T-helper 2 cell treated with Interferon-gamma antibody and Interleukin-4, amounts not matched to agents 5 μg/mL and 100 μg/mL, for 36 hours (primary cell): ENCODE data around the gene HBG1.

ENCODE experiments used
- DNase-seq: peaks from one replicate; pipeline ENCODE4 v3.0.0; 2021; ENCODE audit warnings: low spot score
- H3K27ac Mint-ChIP-seq: one replicate; pipeline ENCODE4 v1.8.0; 2021; ENCODE audit warnings: mild to moderate bottlenecking, mixed read lengths
- H3K27me3 Mint-ChIP-seq: one replicate; pipeline ENCODE4 v1.8.0; 2021; ENCODE audit warnings: low read depth, mixed read lengths
- H3K36me3 Mint-ChIP-seq: one replicate; pipeline ENCODE4 v1.8.0; 2021; ENCODE audit warnings: low read depth, mixed read lengths
- H3K4me1 Mint-ChIP-seq: one replicate; pipeline ENCODE4 v1.8.0; 2021; ENCODE audit warnings: low read depth, mixed read lengths
- H3K4me3 Mint-ChIP-seq: one replicate; pipeline ENCODE4 v1.8.0; 2022; ENCODE audit warnings: mild to moderate bottlenecking, moderate library complexity, mixed read lengths
- H3K9me3 Mint-ChIP-seq: one replicate; pipeline ENCODE4 v1.8.0; 2021; ENCODE audit warnings: mixed read lengths

HBG1 gene

DNA sequence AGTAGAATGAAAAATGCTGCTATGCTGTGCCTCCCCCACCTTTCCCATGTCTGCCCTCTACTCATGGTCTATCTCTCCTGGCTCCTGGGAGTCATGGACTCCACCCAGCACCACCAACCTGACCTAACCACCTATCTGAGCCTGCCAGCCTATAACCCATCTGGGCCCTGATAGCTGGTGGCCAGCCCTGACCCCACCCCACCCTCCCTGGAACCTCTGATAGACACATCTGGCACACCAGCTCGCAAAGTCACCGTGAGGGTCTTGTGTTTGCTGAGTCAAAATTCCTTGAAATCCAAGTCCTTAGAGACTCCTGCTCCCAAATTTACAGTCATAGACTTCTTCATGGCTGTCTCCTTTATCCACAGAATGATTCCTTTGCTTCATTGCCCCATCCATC lies 35.0 kb upstream of the HBG1 start:
- Mint-ChIP-seq H3K27me3 (no peaks in the 10 kb centered on the region), H3K4me1 (peaks cover 4% of the 10 kb centered on the region), H3K9me3 (no peaks in the 10 kb centered on the region), H3K36me3 (no peaks in the 10 kb centered on the region), H3K4me3 (no peak overlapping the region), H3K27ac (no peak overlapping the region)
- no peak for DNase-seq

DNA sequence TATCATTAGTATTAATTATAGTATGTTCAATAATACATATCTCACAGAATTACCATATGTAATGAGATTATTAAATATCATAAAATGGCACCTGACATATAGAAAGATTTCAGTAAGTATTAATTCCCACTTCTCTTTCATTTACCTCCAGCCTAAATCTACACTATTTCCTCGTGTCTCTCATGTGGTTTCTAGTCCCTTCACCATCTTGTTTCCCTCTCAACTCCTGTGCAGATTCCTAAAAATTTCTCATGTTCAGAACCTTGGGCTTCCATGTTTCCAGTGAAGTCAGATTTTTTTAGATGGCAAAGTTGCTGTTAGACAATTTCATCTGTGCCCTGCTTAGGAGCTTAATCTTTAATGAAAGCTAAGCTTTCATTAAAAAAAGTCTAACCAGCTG lies 34.2 kb upstream of the HBG1 start:
- Mint-ChIP-seq H3K27ac (no peak overlapping the region), H3K4me3 (no peak overlapping the region), H3K36me3 (no peaks in the 10 kb centered on the region), H3K4me1 (peaks cover 4% of the 10 kb centered on the region), H3K9me3 (no peaks in the 10 kb centered on the region), H3K27me3 (no peaks in the 10 kb centered on the region)
- no peak for DNase-seq

GRCh38 chr11:5283086-5283485 lies 33.4 kb upstream of the HBG1 start:
- Mint-ChIP-seq H3K9me3 (no peaks in the 10 kb centered on the region), H3K4me3 (no peak overlapping the region), H3K4me1 (peaks cover 4% of the 10 kb centered on the region), H3K27me3 (no peaks in the 10 kb centered on the region), H3K36me3 (no peaks in the 10 kb centered on the region), H3K27ac (no peak overlapping the region)
- DNase-seq = no peak

- Mint-ChIP-seq H3K9me3 (no peaks in the 10 kb centered on the region), H3K27ac (no peak overlapping the region), H3K4me3 (no peak overlapping the region), H3K4me1 (peaks cover 4% of the 10 kb centered on the region), H3K27me3 (no peaks in the 10 kb centered on the region), H3K36me3 (no peaks in the 10 kb centered on the region)
- DNase-seq = no peak
Observed at GRCh38 chr11:5282628-5283027, 33.0 kb upstream of the HBG1 start.

DNA sequence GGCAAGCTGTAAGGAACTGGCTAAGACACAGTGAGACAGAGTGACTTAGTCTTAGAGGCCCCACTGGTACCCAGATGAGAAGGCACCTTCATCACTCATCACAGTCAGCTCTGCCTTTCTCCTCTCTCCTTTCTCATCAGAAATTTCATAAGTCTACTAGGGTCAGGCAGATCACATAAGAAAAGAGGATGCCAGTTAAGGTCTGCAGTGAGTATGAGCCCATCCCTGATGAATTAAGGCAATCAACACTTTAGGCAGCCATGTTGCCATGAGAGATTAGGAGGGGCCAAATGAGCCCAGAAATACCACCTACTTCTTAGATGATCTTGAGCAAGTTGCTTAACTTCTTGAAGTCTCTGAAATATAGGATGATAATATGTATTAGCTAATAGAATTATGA lies 31.9 kb upstream of the HBG1 start:
- H3K27me3 Mint-ChIP-seq = no peaks in the 10 kb centered on the region
- H3K36me3 Mint-ChIP-seq = no peaks in the 10 kb centered on the region
- H3K9me3 Mint-ChIP-seq = no peaks in the 10 kb centered on the region
- no peak for DNase-seq
- no peak overlapping the region for H3K27ac Mint-ChIP-seq
- peaks cover 4% of the 10 kb centered on the region for H3K4me1 Mint-ChIP-seq
- no peak overlapping the region for H3K4me3 Mint-ChIP-seq

DNA sequence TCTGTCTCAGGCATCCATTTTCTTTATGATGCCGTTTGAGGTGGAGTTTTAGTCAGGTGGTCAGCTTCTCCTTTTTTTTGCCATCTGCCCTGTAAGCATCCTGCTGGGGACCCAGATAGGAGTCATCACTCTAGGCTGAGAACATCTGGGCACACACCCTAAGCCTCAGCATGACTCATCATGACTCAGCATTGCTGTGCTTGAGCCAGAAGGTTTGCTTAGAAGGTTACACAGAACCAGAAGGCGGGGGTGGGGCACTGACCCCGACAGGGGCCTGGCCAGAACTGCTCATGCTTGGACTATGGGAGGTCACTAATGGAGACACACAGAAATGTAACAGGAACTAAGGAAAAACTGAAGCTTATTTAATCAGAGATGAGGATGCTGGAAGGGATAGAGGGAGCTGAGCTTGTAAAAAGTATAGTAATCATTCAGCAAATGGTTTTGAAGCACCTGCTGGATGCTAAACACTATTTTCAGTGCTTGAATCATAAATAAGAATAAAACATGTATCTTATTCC lies 31.0 kb upstream of the HBG1 start:
- peaks cover 4% of the 10 kb centered on the region for H3K4me1 Mint-ChIP-seq
- peak; percentile 25 for DNase-seq
- no peaks in the 10 kb centered on the region for H3K27me3 Mint-ChIP-seq
- no peaks in the 10 kb centered on the region for H3K36me3 Mint-ChIP-seq
- no peaks in the 10 kb centered on the region for H3K9me3 Mint-ChIP-seq
- no peak overlapping the region for H3K27ac Mint-ChIP-seq
- no peak overlapping the region for H3K4me3 Mint-ChIP-seq

DNA sequence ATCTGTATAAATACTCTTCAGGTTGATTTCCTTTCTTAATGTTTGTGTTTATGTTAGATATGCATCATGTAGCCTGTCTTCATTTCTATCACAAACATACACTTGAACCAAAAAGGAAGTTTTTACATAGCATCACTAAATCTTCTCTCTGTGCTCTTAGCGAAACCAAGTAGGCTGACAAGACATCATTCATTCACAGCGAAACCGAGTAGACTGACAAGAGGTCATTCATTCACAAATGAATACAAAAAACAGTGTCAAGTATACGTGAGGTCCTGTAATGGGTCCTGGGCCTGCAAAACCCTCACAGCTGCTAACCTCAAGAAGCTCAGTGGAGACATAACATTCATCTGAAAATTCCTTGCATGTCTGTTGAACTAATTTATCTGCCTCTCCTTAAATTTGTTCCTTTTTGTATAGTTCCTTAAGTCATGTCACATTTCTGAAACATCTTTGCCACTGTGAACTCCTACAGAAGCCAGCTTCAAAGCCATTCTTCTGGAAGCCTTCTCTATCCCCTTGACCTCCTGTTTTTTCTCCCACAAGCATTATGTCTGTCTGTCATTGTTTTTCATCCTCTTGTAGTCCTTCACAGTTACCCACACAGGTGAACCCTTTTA lies 29.9 kb upstream of the HBG1 start:
- Mint-ChIP-seq H3K4me1 (peaks cover 4% of the 10 kb centered on the region), H3K36me3 (no peaks in the 10 kb centered on the region), H3K4me3 (no peak overlapping the region), H3K27ac (no peak overlapping the region), H3K9me3 (no peaks in the 10 kb centered on the region), H3K27me3 (no peaks in the 10 kb centered on the region)
- no peak for DNase-seq

DNA sequence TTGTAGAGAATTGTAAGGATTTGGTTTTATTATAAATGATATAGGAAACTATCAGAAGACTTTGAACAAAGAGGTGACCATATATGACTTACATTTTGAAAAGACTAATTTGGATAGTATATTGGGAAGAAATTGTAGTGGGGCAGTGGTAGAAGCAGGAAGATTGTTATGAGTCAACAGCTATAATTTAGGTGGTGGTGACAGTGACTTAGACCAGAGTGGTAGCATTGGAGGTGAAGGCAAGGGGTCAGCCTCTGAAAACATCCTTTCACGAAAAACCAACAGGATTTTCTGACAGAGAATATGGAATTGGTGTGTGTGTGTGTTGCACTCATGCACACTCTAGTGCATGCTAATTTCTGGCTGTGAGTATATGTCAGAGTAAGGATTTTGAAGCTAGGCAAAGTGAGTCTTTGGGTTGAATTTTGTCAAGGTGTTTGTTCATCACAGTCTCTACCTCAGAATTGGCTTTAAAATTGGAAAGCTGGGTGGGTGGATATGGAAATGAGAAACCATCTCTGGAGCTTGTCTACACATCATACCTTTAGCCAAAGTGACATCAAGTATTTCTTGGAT lies 28.2 kb upstream of the HBG1 start:
- H3K4me3 Mint-ChIP-seq = no peak overlapping the region
- H3K27me3 Mint-ChIP-seq = no peaks in the 10 kb centered on the region
- peaks cover 4% of the 10 kb centered on the region for H3K4me1 Mint-ChIP-seq
- H3K36me3 Mint-ChIP-seq = no peaks in the 10 kb centered on the region
- no peaks in the 10 kb centered on the region for H3K9me3 Mint-ChIP-seq
- no peak for DNase-seq
- H3K27ac Mint-ChIP-seq = no peak overlapping the region

- H3K4me1 Mint-ChIP-seq = peaks cover 4% of the 10 kb centered on the region
Observed at GRCh38 chr11:5276697-5277096, 27.0 kb upstream of the HBG1 start.

GRCh38 chr11:5275369-5276110 lies 25.9 kb upstream of the HBG1 start:
- H3K4me1 Mint-ChIP-seq = peaks cover 1% of the 10 kb centered on the region
- H3K4me3 Mint-ChIP-seq = no peak overlapping the region
- no peaks in the 10 kb centered on the region for H3K27me3 Mint-ChIP-seq
- no peaks in the 10 kb centered on the region for H3K36me3 Mint-ChIP-seq
- no peak for DNase-seq
- H3K9me3 Mint-ChIP-seq = no peaks in the 10 kb centered on the region
- no peak overlapping the region for H3K27ac Mint-ChIP-seq

More at GRCh38 chr11:5276697-5277096, 27.0 kb upstream of the HBG1 start:
- DNase-seq = no peak
- no peak overlapping the region for H3K27ac Mint-ChIP-seq
- no peak overlapping the region for H3K4me3 Mint-ChIP-seq
- H3K36me3 Mint-ChIP-seq = no peaks in the 10 kb centered on the region
- H3K27me3 Mint-ChIP-seq = no peaks in the 10 kb centered on the region
- H3K9me3 Mint-ChIP-seq = no peaks in the 10 kb centered on the region

DNA sequence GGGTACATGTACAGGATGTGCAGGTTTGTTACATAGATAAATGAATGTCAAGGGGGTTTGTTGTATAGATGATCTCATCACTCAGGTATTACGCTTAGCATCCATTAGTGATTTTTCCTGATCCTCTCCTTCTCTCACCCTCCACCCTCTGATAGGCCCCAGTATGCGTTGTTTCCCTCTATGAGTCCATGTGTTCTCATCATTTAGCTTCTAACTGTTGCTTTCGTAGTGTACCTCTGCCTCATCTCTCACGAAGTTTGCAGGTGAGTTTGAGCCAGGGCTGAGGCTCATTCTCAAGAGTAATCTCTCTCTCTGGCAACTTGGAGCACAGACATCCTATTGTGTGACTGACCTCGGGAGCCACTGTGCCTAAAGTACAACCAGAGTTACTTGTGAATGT lies 24.7 kb upstream of the HBG1 start:
- Mint-ChIP-seq H3K9me3 (no peaks in the 10 kb centered on the region), H3K27me3 (no peaks in the 10 kb centered on the region), H3K36me3 (no peaks in the 10 kb centered on the region), H3K27ac (no peak overlapping the region), H3K4me3 (no peak overlapping the region), H3K4me1 (no peaks in the 10 kb centered on the region)
- no peak for DNase-seq

DNA sequence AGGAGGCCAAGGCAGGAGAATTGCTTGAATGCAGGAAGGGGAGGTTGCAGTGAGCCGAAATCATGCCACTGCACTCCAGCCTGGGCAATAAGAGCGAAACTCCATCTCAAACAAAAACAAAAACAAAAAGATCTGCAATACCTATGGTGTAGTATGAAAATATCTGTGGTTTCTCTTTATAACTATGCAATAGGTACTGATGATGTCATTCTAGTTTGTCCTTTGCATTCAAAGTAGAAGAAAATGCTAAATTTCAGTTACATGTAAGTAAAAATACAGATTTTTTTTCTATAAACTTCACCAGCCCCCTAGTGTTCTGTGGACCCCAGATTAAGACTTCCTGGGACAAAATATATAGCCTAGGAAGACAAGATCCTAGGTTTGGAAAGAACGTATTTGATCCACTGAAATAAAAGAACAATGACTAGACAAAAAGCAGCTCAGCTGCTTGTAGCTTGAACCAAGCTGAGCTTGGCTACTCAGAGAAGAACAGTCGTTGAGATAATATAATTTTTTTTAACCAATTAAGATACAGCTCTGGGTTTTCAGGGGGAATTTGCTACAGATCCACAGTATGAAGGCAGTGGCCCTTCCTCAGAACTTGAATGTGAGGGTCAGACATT lies 22.8 kb upstream of the HBG1 start:
- Mint-ChIP-seq H3K27ac (no peak overlapping the region), H3K9me3 (no peaks in the 10 kb centered on the region), H3K27me3 (no peaks in the 10 kb centered on the region), H3K4me1 (no peaks in the 10 kb centered on the region), H3K4me3 (no peak overlapping the region), H3K36me3 (no peaks in the 10 kb centered on the region)
- no peak for DNase-seq

- Mint-ChIP-seq H3K27ac (no peak within 1 kb of the TSS), H3K9me3 (no peaks in the 10 kb centered on the region), H3K4me1 (no peaks in the 10 kb centered on the region), H3K4me3 (no peak within 1 kb of the TSS), H3K36me3 (no peaks in the 10 kb centered on the region), H3K27me3 (peaks cover 2% of the 10 kb centered on the region)
- DNase-seq = no peak
Observed at GRCh38 chr11:5269715-5270147, 20.1 kb upstream of the HBG1 start, which contains the start of gene HBE1. HBE1 (minus strand) TSS chr11:5269945; CDS start chr11:5269890, 55 bp downstream.

DNA sequence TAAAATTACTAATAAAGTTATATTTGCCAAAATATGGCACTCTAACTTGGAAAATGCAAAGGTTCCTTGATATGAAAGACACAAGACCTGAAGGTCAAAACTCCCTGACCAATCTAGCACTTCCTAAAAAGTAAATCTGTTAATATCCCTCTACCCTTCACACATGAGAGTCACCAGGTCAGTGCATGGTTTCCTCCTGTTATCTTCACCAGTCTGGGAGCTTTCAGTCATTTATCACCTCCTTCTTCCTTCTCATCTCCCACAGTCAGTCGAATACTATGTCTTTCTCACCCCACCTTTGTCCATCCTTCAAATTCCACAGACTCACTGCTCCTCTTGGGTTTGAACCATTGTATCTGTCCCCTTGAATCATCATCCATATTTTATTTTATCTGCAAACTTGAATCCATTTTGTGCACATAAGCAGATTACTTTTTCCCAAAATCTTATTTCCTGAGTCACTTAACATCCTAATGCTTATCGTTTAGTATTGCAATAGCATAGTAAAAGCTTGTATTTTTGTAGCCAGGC lies 17.4 kb upstream of the HBG1 start:
- Mint-ChIP-seq H3K27ac (no peak overlapping the region), H3K4me1 (no peaks in the 10 kb centered on the region), H3K9me3 (no peaks in the 10 kb centered on the region)

More for the DNA sequence above, 17.4 kb upstream of the HBG1 start:
- H3K36me3 Mint-ChIP-seq = no peaks in the 10 kb centered on the region
- no peak overlapping the region for H3K4me3 Mint-ChIP-seq
- peaks cover 2% of the 10 kb centered on the region for H3K27me3 Mint-ChIP-seq
- DNase-seq = no peak
